ENCODE measurements around the gene LRRC41. TPM values are rescaled to one million over a fixed set of nuclear protein-coding genes. Genes with fewer than 3 reads are reported as not detected.
"Not testable (repeated sequence)": the region's sequence is repeated elsewhere in the genome, so short reads cannot be mapped to it uniquely, and the experiment has no call there.

The LRRC41 gene, protein sequence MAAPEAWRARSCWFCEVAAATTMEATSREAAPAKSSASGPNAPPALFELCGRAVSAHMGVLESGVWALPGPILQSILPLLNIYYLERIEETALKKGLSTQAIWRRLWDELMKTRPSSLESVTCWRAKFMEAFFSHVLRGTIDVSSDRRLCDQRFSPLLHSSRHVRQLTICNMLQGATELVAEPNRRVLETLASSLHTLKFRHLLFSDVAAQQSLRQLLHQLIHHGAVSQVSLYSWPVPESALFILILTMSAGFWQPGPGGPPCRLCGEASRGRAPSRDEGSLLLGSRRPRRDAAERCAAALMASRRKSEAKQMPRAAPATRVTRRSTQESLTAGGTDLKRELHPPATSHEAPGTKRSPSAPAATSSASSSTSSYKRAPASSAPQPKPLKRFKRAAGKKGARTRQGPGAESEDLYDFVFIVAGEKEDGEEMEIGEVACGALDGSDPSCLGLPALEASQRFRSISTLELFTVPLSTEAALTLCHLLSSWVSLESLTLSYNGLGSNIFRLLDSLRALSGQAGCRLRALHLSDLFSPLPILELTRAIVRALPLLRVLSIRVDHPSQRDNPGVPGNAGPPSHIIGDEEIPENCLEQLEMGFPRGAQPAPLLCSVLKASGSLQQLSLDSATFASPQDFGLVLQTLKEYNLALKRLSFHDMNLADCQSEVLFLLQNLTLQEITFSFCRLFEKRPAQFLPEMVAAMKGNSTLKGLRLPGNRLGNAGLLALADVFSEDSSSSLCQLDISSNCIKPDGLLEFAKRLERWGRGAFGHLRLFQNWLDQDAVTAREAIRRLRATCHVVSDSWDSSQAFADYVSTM
- 10 to 100 TPM; 29.2 to 38.2 TPM for total RNA-seq

DNA sequence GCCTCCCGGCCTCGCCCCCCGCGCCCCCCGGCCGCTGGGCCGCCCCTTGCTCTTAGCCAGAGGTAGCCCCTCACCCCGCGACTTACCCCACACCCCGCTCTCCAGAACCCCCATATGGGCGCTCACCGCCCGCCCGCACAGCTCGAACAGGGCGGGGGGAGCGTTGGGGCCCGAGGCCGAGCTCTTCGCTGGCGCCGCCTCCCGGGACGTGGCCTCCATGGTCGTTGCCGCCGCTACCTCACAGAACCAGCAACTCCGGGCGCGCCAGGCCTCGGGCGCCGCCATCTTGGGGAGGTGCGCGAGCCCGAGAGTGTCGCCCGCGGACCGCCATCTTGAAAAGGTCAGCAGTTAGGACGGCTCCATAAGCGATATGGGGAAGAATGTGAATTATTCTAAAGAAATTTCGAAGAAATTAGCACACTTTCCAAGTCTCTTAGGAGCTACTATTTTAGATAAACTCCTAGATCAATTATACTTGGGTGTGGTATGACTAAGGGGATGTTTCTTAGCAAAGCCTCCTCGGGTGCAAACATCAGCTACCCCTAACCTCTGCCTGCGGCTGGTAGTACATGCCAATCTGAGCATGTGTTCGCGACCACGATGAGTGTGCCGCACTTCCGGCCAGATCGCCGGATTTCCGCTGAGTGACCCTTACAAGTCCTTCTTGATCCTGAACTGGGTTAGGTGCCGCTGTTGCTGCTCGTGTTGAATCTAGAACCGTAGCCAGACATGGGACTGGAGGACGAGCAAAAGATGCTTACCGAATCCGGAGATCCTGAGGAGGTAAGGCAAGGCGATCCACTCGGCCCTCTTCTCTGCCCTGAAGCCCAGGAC is at the start of gene LRRC41, which contains the start of gene UQCRH:
Gene LRRC41, minus strand, starts transcription at position 579 of the 834 bp plus-strand sequence. Its CDS starts 294 bp downstream, at position 285.
Gene UQCRH, plus strand, starts transcription at position 661 of the 834 bp plus-strand sequence. Its CDS starts 69 bp downstream, at position 730.
- H3K9me3 Mint-ChIP-seq: no peaks in the 10 kb centered on the region
- H3K36me3 Mint-ChIP-seq: peaks cover 20 to 30% of the 10 kb centered on the region in 2 donors
- H3K27ac Mint-ChIP-seq: peak within 1 kb of the TSS; percentile 99
- ATAC-seq (peak; percentile 84 to 89), DNase-seq (ENCODE audit: low spot score in 2 of 2) (peak; percentile 92 to 96)

DNA sequence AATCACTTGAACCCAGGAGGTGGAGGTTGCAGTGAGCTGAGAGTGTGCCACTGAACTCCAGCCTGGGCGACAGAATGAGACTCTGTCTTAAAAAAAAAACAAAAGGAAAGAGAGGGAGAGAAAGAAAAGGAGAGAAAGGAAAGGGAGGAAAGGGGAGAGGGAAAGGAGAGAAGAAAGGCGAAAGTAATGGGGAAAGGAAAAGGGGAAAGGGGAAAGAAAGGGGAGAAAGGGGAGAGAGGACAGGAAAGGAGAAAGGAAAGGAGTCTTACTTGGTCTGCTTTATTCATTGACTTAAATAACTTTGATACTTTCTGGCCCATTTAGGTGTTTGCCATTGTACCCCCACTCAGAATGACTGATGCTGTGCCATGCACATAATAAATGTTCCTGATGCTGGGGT is 48.9 kb upstream of the LRRC41 start:
- Mint-ChIP-seq H3K27ac (peak overlapping the region in 1 of 2 donors; percentile 25), H3K9me3 (no peaks in the 10 kb centered on the region), H3K36me3 (peaks cover 0 to 21% of the 10 kb centered on the region in 2 donors)
- DNase-seq (ENCODE audit: low spot score in 2 of 2): no peak
- no peak for ATAC-seq

- Mint-ChIP-seq H3K9me3 (no peaks in the 10 kb centered on the region), H3K27ac (peak overlapping the region in 1 of 2 donors; percentile 33), H3K36me3 (peaks cover 17 to 45% of the 10 kb centered on the region in 2 donors)
- ATAC-seq (no peak), DNase-seq (ENCODE audit: low spot score in 2 of 2) (no peak)
These were observed 41.9 kb upstream of the LRRC41 start for GRCh38 chr1:46345281-46345680.

- H3K27ac Mint-ChIP-seq: peak overlapping the region in 1 of 2 donors; percentile 73
- no peaks in the 10 kb centered on the region for H3K9me3 Mint-ChIP-seq
- DNase-seq (ENCODE audit: low spot score in 2 of 2): no peak
- ATAC-seq: no peak
- H3K36me3 Mint-ChIP-seq: peaks cover 19 to 47% of the 10 kb centered on the region in 2 donors
These were observed 41.1 kb upstream of the LRRC41 start for GRCh38 chr1:46344481-46344880.

- ATAC-seq (no peak), DNase-seq (ENCODE audit: low spot score in 2 of 2) (no peak)
- H3K27ac Mint-ChIP-seq: peak overlapping the region in 1 of 2 donors; percentile 73
- H3K36me3 Mint-ChIP-seq: peaks cover 19 to 47% of the 10 kb centered on the region in 2 donors
- no peaks in the 10 kb centered on the region for H3K9me3 Mint-ChIP-seq
These were observed 40.3 kb upstream of the LRRC41 start for GRCh38 chr1:46343705-46344104.

DNA sequence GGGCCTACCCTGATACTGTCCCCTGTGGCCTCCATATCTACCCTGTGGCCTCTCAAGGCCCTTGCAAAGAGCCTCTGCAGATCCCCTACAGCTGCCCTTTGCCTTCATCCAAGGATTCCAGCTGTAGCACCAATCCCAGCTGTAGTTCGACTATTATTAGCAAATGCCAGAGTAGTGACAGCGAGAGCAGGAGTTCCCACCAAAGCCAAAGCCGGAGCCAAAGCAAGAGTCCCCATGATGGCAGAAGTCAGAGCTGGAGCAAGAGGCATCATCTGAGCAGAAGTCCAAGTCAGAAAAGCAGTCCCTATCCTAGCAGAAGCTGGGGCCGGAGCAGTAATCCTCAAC is 39.9 kb upstream of the LRRC41 start:
- no peak for DNase-seq (ENCODE audit: low spot score in 2 of 2)
- peaks cover 19 to 47% of the 10 kb centered on the region in 2 donors for H3K36me3 Mint-ChIP-seq
- no peak for ATAC-seq
- H3K27ac Mint-ChIP-seq: peak overlapping the region; percentile 12 to 99
- no peaks in the 10 kb centered on the region for H3K9me3 Mint-ChIP-seq

GRCh38 chr1:46342677-46343350 is 39.4 kb upstream of the LRRC41 start:
- Mint-ChIP-seq H3K9me3 (no peaks in the 10 kb centered on the region), H3K36me3 (peaks cover 19 to 41% of the 10 kb centered on the region in 2 donors), H3K27ac (peak overlapping the region; percentile 99 to 100)
- no peak for ATAC-seq
- no peak for DNase-seq (ENCODE audit: low spot score in 2 of 2)

GRCh38 chr1:46342084-46342656 is 38.8 kb upstream of the LRRC41 start:
- DNase-seq (ENCODE audit: low spot score in 2 of 2) (no peak), ATAC-seq (no peak)
- Mint-ChIP-seq H3K9me3 (no peaks in the 10 kb centered on the region), H3K36me3 (peaks cover 19 to 39% of the 10 kb centered on the region in 2 donors), H3K27ac (peak overlapping the region; percentile 99 to 100)

- Mint-ChIP-seq H3K36me3 (peaks cover 19 to 35% of the 10 kb centered on the region in 2 donors), H3K9me3 (no peaks in the 10 kb centered on the region), H3K27ac (peak overlapping the region; percentile 99 to 100)
- DNase-seq (ENCODE audit: low spot score in 2 of 2) (no peak), ATAC-seq (no peak)
These were observed 38.0 kb upstream of the LRRC41 start for GRCh38 chr1:46341222-46342083.

DNA sequence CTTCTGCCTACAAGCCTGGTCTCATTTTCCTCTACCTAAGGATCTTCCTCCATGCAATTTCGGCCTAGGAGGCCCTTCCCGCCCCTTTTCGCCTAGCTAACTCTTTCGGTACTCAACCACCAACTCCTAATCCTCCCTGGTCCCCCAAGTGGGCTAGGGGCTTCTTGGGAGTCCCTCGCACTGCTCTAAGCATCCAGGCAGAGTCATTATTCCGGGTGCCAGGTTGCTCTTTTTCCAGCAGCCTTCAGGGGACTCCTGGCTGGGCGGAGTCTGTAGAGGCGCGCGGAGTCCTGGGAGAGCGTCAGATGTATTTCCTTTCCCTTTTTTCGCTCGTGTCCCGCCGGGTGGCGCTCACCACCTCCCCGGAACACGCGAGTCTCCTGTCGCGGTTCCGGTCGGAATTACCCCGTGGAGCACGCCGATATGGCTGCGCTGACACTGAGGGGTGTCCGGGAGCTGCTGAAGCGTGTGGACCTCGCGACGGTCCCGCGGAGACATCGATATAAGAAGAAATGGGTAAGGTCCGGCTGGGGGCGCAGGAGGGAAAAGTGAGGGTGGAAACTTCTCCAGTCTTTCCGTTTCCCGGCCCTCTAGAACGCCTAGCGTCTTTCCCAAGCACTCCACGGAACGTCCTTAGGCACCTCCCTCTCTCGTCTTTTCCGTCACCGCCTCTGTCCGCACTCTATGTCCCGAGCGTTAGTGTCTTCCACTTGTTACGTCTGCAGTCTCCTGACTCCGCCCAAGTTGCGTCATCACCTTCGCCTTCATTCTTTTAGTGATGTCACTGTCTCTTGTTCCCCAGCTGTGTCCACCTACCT is 37.2 kb upstream of the LRRC41 start, which contains the start of gene NSUN4:
Gene NSUN4, plus strand, starts transcription at position 404 of the 818 bp plus-strand sequence. Its CDS starts 20 bp downstream, at position 424.
- ATAC-seq (peak; percentile 90 to 93), DNase-seq (ENCODE audit: low spot score in 2 of 2) (peak; percentile 77 to 86)
- peak within 1 kb of the TSS; percentile 99 to 100 for H3K27ac Mint-ChIP-seq
- no peaks in the 10 kb centered on the region for H3K9me3 Mint-ChIP-seq
- H3K36me3 Mint-ChIP-seq: peaks cover 19 to 32% of the 10 kb centered on the region in 2 donors

GRCh38 chr1:46337409-46337808 is 34.0 kb upstream of the LRRC41 start:
- ATAC-seq; H3K9me3 Mint-ChIP-seq; H3K27ac Mint-ChIP-seq; DNase-seq (ENCODE audit: low spot score in 2 of 2): not testable (repeated sequence)
- peaks cover 19 to 23% of the 10 kb centered on the region in 2 donors for H3K36me3 Mint-ChIP-seq

DNA sequence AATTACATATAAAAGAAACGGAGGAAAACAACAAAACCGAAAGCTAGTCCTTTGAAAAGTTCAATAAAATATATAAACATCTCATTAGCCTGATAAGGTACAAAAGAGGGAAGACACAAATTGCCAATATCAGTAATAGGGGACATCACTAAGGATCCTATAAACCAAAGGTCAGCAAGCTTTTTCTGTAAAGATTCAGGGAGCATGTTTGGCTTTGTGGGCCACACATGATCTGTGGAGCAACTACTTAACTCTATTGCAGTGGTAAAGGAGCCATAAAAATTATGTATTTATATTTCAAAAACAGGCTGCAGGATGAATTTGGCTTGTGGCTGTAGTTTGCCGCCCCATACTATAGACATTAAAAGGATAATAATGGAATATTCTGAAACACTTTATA is 31.7 kb upstream of the LRRC41 start:
- DNase-seq (ENCODE audit: low spot score in 2 of 2): no peak
- H3K27ac Mint-ChIP-seq: no peak overlapping the region
- ATAC-seq: no peak
- H3K36me3 Mint-ChIP-seq: no peaks in the 10 kb centered on the region
- H3K9me3 Mint-ChIP-seq: no peaks in the 10 kb centered on the region

DNA sequence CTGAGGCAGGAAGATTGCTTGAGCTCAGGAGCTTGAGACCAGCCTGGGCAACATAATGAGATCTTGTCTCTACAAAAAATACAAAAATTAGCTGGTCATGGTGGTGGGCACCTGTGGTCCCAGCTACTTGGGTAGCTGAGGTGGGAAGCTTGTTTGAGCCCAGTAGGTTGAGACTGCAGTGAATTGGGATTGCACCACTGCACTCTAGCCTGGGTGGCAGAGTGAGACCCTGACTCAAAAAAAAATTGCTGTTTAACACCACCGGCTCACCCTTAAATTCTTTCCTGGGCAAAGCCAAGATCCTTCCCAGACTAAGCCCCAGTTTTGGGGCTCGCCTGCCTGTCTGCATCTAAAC is 30.6 kb upstream of the LRRC41 start:
- Mint-ChIP-seq H3K9me3 (no peaks in the 10 kb centered on the region), H3K36me3 (no peaks in the 10 kb centered on the region), H3K27ac (no peak overlapping the region)
- ATAC-seq (no peak), DNase-seq (ENCODE audit: low spot score in 2 of 2) (no peak)

Measured in activated naive CD4-positive, alpha-beta T cell treated with anti-CD3 and anti-CD28 coated beads, Interleukin-2, amount 50 U/mL, for 72 hours (primary cell).